K562 (cell line): ENCODE data around the gene SORT1. TPM values are rescaled to one million over a fixed set of nuclear protein-coding genes. Genes with fewer than 3 reads are reported as not detected.

Source experiments
- ARNT ChIP-seq, 2 experiments: fragments of 450-650 bp; IDR thresholded peaks; 2 replicates each; pipeline ENCODE4 v1.6.1; 2016; ENCODE audit warnings: mild to moderate bottlenecking in 1 of 2
- CSDE1 ChIP-seq, 2 experiments: fragments of 450-650 bp; IDR thresholded peaks; 2 replicates each; pipeline ENCODE4 v1.6.1; 2016; ENCODE audit warnings: mild to moderate bottlenecking in 1 of 2
- DACH1 ChIP-seq: fragments of 450-650 bp; IDR thresholded peaks from 2 replicates; pipeline ENCODE4 v1.6.1; 2018; ENCODE audit not compliant: partially characterized antibody
- KLF1 ChIP-seq: fragments of 450-650 bp; IDR thresholded peaks from 2 replicates; pipeline ENCODE4 v1.6.1; 2016; ENCODE audit warnings: missing genetic modification characterization, missing compliant biosample characterization
- KLF6 ChIP-seq: fragments of 250-450 bp; sonication (Bioruptor Pico); IDR thresholded peaks from 2 replicates; pipeline ENCODE4 v1.4.0; 2020; ENCODE audit warnings: mild to moderate bottlenecking, moderate library complexity, borderline replicate concordance
- MIER1 ChIP-seq: fragments of 450-650 bp; IDR thresholded peaks from 2 replicates; pipeline ENCODE4 v1.6.1; 2016; ENCODE audit warnings: antibody characterized with exemption, mild to moderate bottlenecking, low read depth
- MYC ChIP-seq, 2 experiments: fragments of 250-450 bp in 1 of 2; sonication (Bioruptor Pico) in 1 of 2; IDR thresholded peaks; 2 replicates each; pipeline versions ENCODE4 v1.5.1 to v1.6.1; 2012 to 2021; ENCODE audit warnings: low read depth in 2 of 2, borderline replicate concordance in 1 of 2, improper control_type of control experiment in 1 of 2, low read length in 1 of 2, mild to moderate bottlenecking in 1 of 2, moderate library complexity in 1 of 2
- NBN ChIP-seq: fragments of 450-650 bp; IDR thresholded peaks from 2 replicates; pipeline ENCODE4 v1.6.1; 2016; ENCODE audit warnings: low read depth, mild to moderate bottlenecking
- PHB ChIP-seq: fragments of 250-450 bp; sonication (Bioruptor Pico); IDR thresholded peaks from 2 replicates; pipeline ENCODE4 v1.5.0; 2021
- ZNF584 ChIP-seq: fragments of 200-800 bp; sonication (Bioruptor generic); IDR thresholded peaks from 2 replicates; pipeline ENCODE4 v1.6.1; 2016; ENCODE audit warnings: low read depth, mild to moderate bottlenecking, missing genetic modification characterization, missing compliant biosample characterization
- polyA plus RNA-seq, 8 experiments: library from polyadenylated mRNA; depleted of rRNA in 4 of 8; stranded (reverse) in 5 of 8; unstranded in 3 of 8; fragments of >200 nt; fragmentation: Nextera tagmentation in 2 of 8; fragmentation: Illumina TruSeq in 1 of 8; extraction: Ambion mirVana in 2 of 8; extraction: Trizol in 1 of 8; gene quantifications; 2 replicates each; pipeline versions ENCODE4 v1.2.1 to v1.2.3, GENCODE V29; 2011 to 2014; ENCODE audit warnings: inconsistent platforms in 1 of 8, missing spikeins in 1 of 8
- total RNA-seq, 7 experiments: library from RNA; depleted of rRNA in 6 of 7; stranded (reverse); fragments of >200 nt in 6 of 7; fragmentation: Illumina TruSeq in 2 of 7; extraction: Trizol in 2 of 7; gene quantifications; 2 replicates each; pipeline versions ENCODE4 v1.2.1 to v1.2.3, GENCODE V29; 2011 to 2021; ENCODE audit warnings: low replicate concordance in 1 of 7
- TF ChIP-seq, protein P1 (sequence below), 2 experiments: fragments of 450-650 bp; IDR thresholded peaks; 2 replicates each; pipeline ENCODE4 v1.6.1; 2016
- TF ChIP-seq, protein P2 (sequence below): IDR thresholded peaks from 2 replicates; pipeline ENCODE4 v1.6.1; 2016; ENCODE audit warnings: missing genetic modification characterization, missing compliant biosample characterization
- TF ChIP-seq, protein P3 (sequence below): fragments of 450-650 bp; IDR thresholded peaks from 2 replicates; pipeline ENCODE4 v1.6.1; 2016
- TF ChIP-seq, protein P4 (sequence below): fragments of 250-450 bp; sonication (Bioruptor Pico); IDR thresholded peaks from 2 replicates; pipeline ENCODE4 v1.4.0; 2020
- TF ChIP-seq, protein P5 (sequence below): IDR thresholded peaks from 2 replicates; pipeline ENCODE4 v1.6.1; 2011; ENCODE audit not compliant: insufficient read length; ENCODE audit errors: extremely low read depth

The SORT1 gene
- total and polyA plus RNA-seq, 9 of the 15 experiments (the other 6 are each of a cell fraction or from before 2014, with no cell fraction given), result 27.4 to 112 (median 65.0) TPM

DNA sequence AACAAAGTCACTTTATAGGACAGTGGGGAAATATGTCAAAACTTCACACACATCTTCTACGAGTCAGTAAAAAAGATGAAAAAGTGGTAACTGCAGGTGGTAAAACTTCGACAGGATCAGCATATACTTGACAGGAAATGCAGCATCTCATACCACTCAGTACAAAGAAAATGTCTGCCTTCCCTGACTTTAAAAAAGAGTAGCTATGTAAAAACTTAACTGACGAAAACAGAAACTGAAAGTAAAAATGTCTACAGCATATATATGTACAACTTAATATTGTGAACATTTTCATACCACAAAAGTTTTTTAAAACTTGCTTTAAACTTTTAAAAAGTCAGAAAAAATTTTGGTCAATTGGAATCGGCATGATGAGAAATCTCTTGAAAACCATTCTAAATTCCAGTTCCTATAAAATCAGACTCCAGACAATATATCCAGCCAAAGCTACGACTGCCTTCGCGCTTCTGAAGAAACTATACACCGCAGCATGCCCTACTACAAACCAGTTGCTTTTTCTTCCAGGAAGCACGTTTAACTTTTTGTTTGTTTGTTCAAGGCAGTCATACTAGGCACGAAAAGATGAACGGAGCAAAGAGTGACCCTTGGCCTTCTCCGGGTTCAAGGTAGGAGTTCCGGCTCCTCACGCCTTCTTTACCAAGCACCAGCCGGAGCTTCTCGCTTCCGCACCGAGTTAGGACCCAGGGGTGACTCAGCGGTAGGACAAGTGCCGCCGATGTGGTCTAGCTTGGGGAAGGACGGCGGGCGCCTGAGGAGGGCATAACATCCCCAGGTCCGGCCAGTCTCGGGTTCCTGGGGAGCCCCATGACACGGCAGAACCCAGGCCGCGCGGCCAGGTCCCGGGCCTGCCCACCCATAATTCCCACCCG lies 27.9 kb upstream of the SORT1 start (continued):
- TF ChIP-seq, protein P1, sequence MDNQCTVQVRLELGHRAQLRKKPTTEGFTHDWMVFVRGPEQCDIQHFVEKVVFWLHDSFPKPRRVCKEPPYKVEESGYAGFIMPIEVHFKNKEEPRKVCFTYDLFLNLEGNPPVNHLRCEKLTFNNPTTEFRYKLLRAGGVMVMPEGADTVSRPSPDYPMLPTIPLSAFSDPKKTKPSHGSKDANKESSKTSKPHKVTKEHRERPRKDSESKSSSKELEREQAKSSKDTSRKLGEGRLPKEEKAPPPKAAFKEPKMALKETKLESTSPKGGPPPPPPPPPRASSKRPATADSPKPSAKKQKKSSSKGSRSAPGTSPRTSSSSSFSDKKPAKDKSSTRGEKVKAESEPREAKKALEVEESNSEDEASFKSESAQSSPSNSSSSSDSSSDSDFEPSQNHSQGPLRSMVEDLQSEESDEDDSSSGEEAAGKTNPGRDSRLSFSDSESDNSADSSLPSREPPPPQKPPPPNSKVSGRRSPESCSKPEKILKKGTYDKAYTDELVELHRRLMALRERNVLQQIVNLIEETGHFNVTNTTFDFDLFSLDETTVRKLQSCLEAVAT (IDR thresholded peaks at IDR 0.05), result peak in 1 of 2 experiments; percentile 55; a peak in 2 of 4 replicates
- TF ChIP-seq KLF6 (CRISPR knock-in tag), result no peak
- TF ChIP-seq, protein P2, sequence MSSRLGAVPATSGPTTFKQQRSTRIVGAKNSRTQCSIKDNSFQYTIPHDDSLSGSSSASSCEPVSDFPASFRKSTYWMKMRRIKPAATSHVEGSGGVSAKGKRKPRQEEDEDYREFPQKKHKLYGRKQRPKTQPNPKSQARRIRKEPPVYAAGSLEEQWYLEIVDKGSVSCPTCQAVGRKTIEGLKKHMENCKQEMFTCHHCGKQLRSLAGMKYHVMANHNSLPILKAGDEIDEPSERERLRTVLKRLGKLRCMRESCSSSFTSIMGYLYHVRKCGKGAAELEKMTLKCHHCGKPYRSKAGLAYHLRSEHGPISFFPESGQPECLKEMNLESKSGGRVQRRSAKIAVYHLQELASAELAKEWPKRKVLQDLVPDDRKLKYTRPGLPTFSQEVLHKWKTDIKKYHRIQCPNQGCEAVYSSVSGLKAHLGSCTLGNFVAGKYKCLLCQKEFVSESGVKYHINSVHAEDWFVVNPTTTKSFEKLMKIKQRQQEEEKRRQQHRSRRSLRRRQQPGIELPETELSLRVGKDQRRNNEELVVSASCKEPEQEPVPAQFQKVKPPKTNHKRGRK (tag), result no peak
- TF ChIP-seq, protein P3, sequence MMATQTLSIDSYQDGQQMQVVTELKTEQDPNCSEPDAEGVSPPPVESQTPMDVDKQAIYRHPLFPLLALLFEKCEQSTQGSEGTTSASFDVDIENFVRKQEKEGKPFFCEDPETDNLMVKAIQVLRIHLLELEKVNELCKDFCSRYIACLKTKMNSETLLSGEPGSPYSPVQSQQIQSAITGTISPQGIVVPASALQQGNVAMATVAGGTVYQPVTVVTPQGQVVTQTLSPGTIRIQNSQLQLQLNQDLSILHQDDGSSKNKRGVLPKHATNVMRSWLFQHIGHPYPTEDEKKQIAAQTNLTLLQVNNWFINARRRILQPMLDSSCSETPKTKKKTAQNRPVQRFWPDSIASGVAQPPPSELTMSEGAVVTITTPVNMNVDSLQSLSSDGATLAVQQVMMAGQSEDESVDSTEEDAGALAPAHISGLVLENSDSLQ, result no peak
- 0 out of 2 replicates have a peak, but pooled peaks have one; percentile 59 for TF ChIP-seq PHB (CRISPR knock-in tag)
- peak; percentile 51; the same call in 1 of the 2 replicates for TF ChIP-seq ZNF584 (CRISPR knock-in tag)
- 0 out of 2 replicates have a peak, but pooled peaks have one; percentile 45 for TF ChIP-seq NBN
- TF ChIP-seq MIER1, result peak; percentile 32; the same call in 1 of the 2 replicates
- no peak for TF ChIP-seq CSDE1 (IDR thresholded peaks at IDR 0.05)
- peak; percentile 40 for TF ChIP-seq DACH1
- TF ChIP-seq, protein P4, sequence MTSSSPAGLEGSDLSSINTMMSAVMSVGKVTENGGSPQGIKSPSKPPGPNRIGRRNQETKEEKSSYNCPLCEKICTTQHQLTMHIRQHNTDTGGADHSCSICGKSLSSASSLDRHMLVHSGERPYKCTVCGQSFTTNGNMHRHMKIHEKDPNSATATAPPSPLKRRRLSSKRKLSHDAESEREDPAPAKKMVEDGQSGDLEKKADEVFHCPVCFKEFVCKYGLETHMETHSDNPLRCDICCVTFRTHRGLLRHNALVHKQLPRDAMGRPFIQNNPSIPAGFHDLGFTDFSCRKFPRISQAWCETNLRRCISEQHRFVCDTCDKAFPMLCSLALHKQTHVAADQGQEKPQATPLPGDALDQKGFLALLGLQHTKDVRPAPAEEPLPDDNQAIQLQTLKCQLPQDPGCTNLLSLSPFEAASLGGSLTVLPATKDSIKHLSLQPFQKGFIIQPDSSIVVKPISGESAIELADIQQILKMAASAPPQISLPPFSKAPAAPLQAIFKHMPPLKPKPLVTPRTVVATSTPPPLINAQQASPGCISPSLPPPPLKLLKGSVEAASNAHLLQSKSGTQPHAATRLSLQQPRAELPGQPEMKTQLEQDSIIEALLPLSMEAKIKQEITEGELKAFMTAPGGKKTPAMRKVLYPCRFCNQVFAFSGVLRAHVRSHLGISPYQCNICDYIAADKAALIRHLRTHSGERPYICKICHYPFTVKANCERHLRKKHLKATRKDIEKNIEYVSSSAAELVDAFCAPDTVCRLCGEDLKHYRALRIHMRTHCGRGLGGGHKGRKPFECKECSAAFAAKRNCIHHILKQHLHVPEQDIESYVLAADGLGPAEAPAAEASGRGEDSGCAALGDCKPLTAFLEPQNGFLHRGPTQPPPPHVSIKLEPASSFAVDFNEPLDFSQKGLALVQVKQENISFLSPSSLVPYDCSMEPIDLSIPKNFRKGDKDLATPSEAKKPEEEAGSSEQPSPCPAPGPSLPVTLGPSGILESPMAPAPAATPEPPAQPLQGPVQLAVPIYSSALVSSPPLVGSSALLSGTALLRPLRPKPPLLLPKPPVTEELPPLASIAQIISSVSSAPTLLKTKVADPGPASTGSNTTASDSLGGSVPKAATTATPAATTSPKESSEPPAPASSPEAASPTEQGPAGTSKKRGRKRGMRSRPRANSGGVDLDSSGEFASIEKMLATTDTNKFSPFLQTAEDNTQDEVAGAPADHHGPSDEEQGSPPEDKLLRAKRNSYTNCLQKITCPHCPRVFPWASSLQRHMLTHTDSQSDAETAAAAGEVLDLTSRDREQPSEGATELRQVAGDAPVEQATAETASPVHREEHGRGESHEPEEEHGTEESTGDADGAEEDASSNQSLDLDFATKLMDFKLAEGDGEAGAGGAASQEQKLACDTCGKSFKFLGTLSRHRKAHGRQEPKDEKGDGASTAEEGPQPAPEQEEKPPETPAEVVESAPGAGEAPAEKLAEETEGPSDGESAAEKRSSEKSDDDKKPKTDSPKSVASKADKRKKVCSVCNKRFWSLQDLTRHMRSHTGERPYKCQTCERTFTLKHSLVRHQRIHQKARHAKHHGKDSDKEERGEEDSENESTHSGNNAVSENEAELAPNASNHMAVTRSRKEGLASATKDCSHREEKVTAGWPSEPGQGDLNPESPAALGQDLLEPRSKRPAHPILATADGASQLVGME (CRISPR knock-in tag), result no peak
- 0 out of 2 replicates have a peak, but pooled peaks have one; percentile 39 for TF ChIP-seq KLF1
- TF ChIP-seq, protein P5, sequence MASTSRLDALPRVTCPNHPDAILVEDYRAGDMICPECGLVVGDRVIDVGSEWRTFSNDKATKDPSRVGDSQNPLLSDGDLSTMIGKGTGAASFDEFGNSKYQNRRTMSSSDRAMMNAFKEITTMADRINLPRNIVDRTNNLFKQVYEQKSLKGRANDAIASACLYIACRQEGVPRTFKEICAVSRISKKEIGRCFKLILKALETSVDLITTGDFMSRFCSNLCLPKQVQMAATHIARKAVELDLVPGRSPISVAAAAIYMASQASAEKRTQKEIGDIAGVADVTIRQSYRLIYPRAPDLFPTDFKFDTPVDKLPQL, result no peak
- TF ChIP-seq MYC (IDR thresholded peaks at IDR 0.05; ENCODE audit: low read depth, low read length), result no peak
- peak; percentile 66; the same call in 1 of the 2 replicates for TF ChIP-seq MYC (CRISPR knock-in tag; IDR thresholded peaks at IDR 0.05; ENCODE audit: borderline replicate concordance, low read depth)
- TF ChIP-seq ARNT (IDR thresholded peaks at IDR 0.05), result peak in 1 of 2 experiments; percentile 42; a peak in 1 of 4 replicates
